ENCODE measurements around the gene PPEF1. TPM values are rescaled to one million over a fixed set of nuclear protein-coding genes. Genes with fewer than 3 reads are reported as not detected.

PPEF1 gene, protein sequence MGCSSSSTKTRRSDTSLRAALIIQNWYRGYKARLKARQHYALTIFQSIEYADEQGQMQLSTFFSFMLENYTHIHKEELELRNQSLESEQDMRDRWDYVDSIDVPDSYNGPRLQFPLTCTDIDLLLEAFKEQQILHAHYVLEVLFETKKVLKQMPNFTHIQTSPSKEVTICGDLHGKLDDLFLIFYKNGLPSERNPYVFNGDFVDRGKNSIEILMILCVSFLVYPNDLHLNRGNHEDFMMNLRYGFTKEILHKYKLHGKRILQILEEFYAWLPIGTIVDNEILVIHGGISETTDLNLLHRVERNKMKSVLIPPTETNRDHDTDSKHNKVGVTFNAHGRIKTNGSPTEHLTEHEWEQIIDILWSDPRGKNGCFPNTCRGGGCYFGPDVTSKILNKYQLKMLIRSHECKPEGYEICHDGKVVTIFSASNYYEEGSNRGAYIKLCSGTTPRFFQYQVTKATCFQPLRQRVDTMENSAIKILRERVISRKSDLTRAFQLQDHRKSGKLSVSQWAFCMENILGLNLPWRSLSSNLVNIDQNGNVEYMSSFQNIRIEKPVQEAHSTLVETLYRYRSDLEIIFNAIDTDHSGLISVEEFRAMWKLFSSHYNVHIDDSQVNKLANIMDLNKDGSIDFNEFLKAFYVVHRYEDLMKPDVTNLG
- total RNA-seq, result under 1 TPM in 2 of 3 donors, not detected in 1; 0.30 to 0.46 TPM

DNA sequence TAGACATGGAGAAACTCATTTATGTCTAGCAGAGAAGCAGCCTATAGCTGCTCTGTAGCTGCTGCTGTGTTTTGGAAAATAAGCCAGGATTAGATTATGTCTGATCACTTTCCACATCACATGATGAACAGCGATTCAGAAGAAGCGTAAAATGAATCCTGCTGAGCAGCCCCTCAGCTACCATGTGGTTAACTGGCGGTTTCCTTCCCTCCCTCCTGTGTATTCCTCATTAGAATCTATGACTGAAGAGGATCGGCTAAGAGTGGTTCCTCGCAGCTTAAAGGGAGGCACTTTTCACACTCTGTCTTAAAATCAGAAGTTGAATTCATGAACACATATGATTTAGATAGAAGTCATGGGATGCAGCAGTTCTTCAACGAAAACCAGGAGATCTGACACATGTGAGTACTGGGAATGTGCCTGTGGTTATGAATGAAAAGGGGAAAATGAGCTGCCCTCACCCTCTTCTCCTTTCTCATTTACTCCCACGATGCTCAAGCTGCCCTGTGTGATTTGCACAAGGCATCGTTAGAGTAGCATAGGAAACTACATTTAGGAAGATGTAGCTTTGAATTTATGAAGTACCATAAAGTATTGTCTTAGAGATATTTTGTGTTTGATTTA is at the start of gene PPEF1:
Gene PPEF1, plus strand, starts transcription at position 220 of the 624 bp plus-strand sequence. Its CDS starts 136 bp downstream, at position 356.
- no peak for DNase-seq
- no peak for ATAC-seq
- Mint-ChIP-seq H3K36me3 (ENCODE audit: insufficient read depth) (no peaks in the 10 kb centered on the region), H3K4me1 (ENCODE audit: low read depth) (no peaks in the 10 kb centered on the region), H3K4me3 (no peak within 1 kb of the TSS), H3K27me3 (ENCODE audit: low read depth) (no peaks in the 10 kb centered on the region), H3K9me3 (no peaks in the 10 kb centered on the region)

DNA sequence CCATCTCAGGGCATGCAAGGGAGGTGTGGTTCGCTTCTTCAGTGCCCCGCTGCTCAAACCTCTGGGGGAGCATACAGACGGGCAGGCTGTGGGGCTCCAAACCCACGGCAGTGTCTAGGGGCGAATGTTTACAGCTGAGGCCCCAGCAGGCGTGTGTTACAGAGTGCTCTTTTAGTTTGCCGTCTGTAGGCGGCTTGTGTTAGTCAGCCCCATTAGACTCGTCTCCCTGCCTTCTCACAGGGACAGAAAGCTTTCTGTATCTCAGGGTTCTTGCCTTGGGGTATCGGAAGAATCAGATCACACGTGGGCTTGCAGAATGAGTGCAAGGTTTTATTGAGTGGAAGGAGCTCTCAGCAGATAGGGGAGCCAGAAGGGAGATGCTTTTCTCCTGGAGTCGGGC is 46.2 kb upstream of the PPEF1 start:
- ATAC-seq (no peak), DNase-seq (no peak)
- Mint-ChIP-seq H3K4me1 (ENCODE audit: low read depth) (no peaks in the 10 kb centered on the region), H3K9me3 (no peaks in the 10 kb centered on the region), H3K27me3 (ENCODE audit: low read depth) (no peaks in the 10 kb centered on the region), H3K36me3 (ENCODE audit: insufficient read depth) (no peaks in the 10 kb centered on the region), H3K4me3 (no peak overlapping the region)

DNA sequence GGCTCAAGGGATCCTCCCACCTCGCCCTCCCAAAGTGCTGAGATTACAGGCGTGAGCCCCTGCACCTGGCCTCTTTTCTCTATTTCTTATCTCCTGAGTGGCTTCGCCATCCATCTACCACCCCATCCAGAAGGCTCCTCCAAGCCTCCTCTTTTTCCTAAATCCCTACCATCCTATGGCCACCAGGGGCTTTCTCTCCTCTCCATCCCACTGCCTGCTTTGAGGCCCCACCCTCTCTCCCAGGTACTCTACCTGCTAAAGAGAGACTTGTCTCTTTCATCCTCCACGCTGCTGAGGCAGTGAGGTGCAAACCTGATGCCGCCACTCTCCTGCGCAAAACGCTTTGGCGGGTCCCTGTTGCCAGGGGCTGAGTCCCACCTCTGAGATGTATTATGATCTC is 42.5 kb upstream of the PPEF1 start:
- H3K4me3 Mint-ChIP-seq, result no peak overlapping the region
- H3K36me3 Mint-ChIP-seq (ENCODE audit: insufficient read depth), result no peaks in the 10 kb centered on the region
- H3K4me1 Mint-ChIP-seq (ENCODE audit: low read depth), result peaks cover 6% of the 10 kb centered on the region
- DNase-seq (no peak), ATAC-seq (no peak)
- H3K27me3 Mint-ChIP-seq (ENCODE audit: low read depth), result no peaks in the 10 kb centered on the region
- no peaks in the 10 kb centered on the region for H3K9me3 Mint-ChIP-seq

DNA sequence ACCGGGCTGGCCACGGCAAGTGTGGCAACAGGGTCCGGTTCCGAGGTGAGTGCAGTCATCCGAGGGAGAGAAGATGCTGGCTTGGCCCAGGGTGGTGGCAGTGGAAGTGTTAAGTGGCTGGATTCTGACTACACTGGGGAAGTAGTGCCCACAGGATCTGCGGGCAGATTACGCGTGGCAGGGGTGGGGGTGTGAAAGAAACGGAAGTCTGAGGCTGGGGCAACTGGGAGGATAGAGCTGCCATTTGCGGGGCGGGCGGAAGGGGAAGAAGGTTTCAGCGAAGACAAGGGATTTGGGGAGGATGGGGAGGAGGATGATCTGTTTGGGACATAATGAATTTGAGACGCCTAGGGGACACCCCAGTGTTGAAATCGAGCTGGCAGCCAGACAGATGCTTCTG is 40.8 kb upstream of the PPEF1 start:
- no peaks in the 10 kb centered on the region for H3K36me3 Mint-ChIP-seq (ENCODE audit: insufficient read depth)
- H3K4me1 Mint-ChIP-seq (ENCODE audit: low read depth), result peaks cover 6% of the 10 kb centered on the region
- no peak overlapping the region for H3K4me3 Mint-ChIP-seq
- ATAC-seq (no peak), DNase-seq (no peak)
- no peaks in the 10 kb centered on the region for H3K9me3 Mint-ChIP-seq
- H3K27me3 Mint-ChIP-seq (ENCODE audit: low read depth), result no peaks in the 10 kb centered on the region

DNA sequence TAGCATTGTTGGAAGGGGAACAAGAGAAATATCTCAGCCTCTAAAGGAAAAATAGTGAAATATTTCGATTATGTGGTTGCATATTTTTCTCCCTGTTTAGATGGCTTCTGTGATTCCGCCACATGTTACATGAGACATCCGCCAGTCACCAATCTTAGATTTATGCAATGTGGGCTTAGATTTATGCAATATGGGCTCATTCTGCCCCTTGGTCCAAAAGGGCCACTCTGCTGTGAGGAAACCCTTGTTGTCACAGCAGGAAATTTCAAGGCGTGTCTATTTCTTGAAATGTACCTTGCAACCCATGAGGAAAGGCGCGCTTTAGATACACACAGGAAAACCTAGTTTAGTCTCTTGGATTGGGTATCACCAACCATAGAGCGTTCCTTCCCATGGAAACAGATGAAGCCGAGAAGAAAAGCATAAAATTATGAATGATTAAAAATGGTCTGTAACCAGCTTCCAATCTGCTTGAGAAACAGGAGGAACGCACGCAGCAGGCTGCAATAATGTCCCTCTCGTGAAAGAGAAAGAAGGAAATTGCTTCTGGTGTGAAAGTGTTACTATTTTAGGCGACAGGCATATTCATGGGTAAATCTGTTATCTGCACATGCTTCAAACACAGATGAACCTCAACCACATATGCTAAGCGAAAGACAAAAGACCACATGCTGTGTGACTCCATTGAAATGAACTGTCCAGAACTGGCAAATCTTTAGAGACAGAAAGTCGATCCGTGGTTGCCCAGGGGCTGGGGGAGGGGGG is 39.2 kb upstream of the PPEF1 start:
- no peaks in the 10 kb centered on the region for H3K27me3 Mint-ChIP-seq (ENCODE audit: low read depth)
- no peak for DNase-seq
- peaks cover 8% of the 10 kb centered on the region for H3K4me1 Mint-ChIP-seq (ENCODE audit: low read depth)
- H3K9me3 Mint-ChIP-seq, result no peaks in the 10 kb centered on the region
- H3K4me3 Mint-ChIP-seq, result peak overlapping the region; percentile 46
- no peak for ATAC-seq
- H3K36me3 Mint-ChIP-seq (ENCODE audit: insufficient read depth), result no peaks in the 10 kb centered on the region

DNA sequence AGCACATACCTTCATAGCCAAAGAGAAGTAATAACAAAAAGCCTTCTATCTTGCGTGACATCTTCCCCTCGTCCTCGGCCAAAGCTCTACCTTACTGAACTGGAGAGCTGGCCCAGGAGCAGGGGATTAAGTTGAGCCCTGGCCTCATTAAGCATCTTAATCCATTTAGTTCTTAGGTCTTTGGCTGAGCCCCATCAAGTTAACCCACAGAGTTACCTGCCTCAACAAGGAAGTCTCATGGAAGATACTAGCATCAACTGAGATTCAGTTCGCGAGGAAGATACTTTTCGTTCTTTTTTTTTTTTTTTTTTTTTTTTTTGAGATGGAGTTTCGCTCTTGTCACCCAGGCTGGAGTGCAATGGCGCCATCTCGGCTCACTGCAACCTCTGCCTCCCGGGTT is 35.4 kb upstream of the PPEF1 start, which contains the start of gene RS1:
Gene RS1, minus strand, starts transcription at position 101 of the 400 bp plus-strand sequence. Its CDS starts 40 bp downstream, at position 61.
- Mint-ChIP-seq H3K36me3 (ENCODE audit: insufficient read depth) (no peaks in the 10 kb centered on the region), H3K4me3 (no peak within 1 kb of the TSS), H3K9me3 (no peaks in the 10 kb centered on the region), H3K4me1 (ENCODE audit: low read depth) (peaks cover 13% of the 10 kb centered on the region), H3K27me3 (ENCODE audit: low read depth) (no peaks in the 10 kb centered on the region)
- DNase-seq (no peak), ATAC-seq (no peak)

DNA sequence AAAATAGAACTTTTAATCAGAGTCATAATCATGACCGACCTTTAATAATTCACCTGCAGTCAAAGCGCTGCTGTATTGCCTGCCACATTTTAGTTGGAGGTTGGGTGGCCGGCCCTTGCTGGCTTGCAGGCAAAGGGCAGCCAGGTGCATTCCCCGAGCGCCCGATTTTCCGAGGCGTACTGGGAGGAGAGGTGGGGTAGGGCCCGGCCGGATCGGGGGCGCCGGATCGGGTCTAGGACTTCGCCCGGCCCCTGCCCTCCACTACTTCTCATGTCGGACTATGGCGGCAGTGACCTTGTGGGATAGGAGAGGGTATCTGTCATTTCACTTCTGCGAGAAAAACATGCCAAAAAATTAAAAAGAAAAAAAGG is 33.0 kb upstream of the PPEF1 start:
- Mint-ChIP-seq H3K27me3 (ENCODE audit: low read depth) (no peaks in the 10 kb centered on the region), H3K4me3 (peak overlapping the region; percentile 75)
- DNase-seq, result no peak

DNA sequence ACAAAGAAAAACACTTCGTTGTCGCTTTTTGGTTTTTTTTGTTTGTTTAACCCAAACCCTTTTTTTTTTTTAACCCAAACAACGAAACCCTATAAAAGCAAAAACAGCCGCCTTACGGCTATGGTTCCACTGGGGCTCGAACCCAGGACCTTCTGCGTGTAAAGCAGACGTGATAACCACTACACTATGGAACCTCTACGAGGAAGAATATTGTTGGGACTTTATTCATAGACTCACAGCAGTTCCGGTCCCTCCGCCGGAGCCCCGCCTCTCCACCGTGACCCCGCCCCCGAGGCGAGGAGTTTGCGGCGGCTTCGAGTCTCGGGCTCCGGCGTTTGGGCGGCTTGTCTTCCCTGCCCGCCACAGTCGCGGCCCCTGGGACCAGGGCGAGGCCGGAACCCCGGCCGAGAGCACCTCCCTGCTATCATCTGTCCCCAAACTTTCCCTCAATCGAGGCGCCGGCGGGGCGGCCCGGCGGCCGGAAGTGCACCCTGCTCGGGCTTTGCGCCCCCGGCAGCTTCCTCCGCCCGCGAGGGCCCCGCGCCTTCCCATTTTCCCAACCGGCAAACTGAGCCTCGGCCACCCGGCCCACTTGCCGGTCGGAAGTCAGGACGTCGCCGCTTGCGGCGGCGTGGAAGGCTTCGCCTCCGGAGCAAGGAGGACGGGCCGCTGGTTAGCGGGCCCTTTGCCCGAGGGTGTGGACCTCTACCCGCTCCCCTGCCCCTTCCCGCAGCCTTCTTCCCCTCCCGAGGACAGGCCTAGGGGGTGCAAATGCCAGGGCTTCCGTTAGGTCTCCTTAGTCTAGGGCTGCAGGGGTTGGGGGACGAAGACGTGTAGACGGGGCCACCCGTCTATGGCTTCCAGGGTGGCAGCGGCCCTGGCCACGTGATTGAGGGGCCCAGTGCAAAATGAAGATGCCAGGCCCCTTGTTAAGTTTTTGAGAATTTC is 32.4 kb upstream of the PPEF1 start:
- Mint-ChIP-seq H3K9me3 (no peaks in the 10 kb centered on the region), H3K27me3 (ENCODE audit: low read depth) (no peaks in the 10 kb centered on the region), H3K4me3 (peak overlapping the region; percentile 75), H3K36me3 (ENCODE audit: insufficient read depth) (no peaks in the 10 kb centered on the region), H3K4me1 (ENCODE audit: low read depth) (peaks cover 9% of the 10 kb centered on the region)
- peak; percentile 73 for DNase-seq
- peak; percentile 83 to 89 for ATAC-seq

More for the DNA sequence above, 33.0 kb upstream of the PPEF1 start:
- ATAC-seq, result no peak
- Mint-ChIP-seq H3K36me3 (ENCODE audit: insufficient read depth) (no peaks in the 10 kb centered on the region), H3K9me3 (no peaks in the 10 kb centered on the region), H3K4me1 (ENCODE audit: low read depth) (peaks cover 9% of the 10 kb centered on the region)

DNA sequence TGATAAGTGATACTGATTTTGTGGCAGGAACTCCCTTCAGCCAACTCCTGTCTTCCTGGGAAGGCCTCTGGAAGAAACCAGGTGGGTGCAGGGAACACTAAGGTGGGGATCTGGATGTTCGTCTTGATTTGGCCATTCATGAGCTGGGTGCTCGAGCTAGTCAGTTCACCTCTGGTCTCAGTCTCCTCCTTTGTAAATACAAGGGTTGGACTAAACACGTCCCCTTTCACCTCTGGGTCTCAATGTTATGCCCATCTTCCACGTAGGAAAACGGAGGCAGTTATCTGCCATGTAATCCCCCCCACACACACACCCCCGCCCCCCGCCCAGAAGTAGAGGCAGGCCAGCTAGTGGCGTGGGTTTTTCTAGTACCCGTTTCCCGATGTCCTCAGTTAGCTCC is 31.4 kb upstream of the PPEF1 start:
- Mint-ChIP-seq H3K9me3 (no peaks in the 10 kb centered on the region), H3K4me3 (peak overlapping the region; percentile 54), H3K4me1 (ENCODE audit: low read depth) (peaks cover 9% of the 10 kb centered on the region), H3K36me3 (ENCODE audit: insufficient read depth) (no peaks in the 10 kb centered on the region), H3K27me3 (ENCODE audit: low read depth) (no peaks in the 10 kb centered on the region)
- no peak for ATAC-seq
- no peak for DNase-seq

DNA sequence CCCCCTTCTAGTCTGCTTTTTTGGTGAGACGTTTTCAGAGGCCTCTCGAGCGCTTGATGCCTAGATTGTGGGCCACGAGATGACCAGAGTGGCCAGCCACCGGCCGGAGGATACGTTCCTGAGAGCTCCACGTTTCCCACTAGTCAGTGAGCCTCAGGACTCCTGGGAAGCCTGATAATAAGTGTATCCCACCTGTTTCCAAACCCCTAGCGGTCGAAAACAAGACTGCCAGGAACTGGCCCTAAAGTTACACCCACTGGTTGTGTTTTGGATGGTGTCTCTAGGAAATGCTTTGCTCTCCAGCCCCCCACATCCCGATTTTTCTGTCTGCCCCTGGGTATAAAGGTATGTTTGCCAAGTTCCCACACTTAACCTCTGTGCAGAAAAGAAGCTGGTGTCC is 31.0 kb upstream of the PPEF1 start:
- no peak for DNase-seq
- H3K9me3 Mint-ChIP-seq, result no peaks in the 10 kb centered on the region
- ATAC-seq, result no peak
- peaks cover 9% of the 10 kb centered on the region for H3K4me1 Mint-ChIP-seq (ENCODE audit: low read depth)
- no peak overlapping the region for H3K4me3 Mint-ChIP-seq
- H3K27me3 Mint-ChIP-seq (ENCODE audit: low read depth), result no peaks in the 10 kb centered on the region
- H3K36me3 Mint-ChIP-seq (ENCODE audit: insufficient read depth), result no peaks in the 10 kb centered on the region

DNA sequence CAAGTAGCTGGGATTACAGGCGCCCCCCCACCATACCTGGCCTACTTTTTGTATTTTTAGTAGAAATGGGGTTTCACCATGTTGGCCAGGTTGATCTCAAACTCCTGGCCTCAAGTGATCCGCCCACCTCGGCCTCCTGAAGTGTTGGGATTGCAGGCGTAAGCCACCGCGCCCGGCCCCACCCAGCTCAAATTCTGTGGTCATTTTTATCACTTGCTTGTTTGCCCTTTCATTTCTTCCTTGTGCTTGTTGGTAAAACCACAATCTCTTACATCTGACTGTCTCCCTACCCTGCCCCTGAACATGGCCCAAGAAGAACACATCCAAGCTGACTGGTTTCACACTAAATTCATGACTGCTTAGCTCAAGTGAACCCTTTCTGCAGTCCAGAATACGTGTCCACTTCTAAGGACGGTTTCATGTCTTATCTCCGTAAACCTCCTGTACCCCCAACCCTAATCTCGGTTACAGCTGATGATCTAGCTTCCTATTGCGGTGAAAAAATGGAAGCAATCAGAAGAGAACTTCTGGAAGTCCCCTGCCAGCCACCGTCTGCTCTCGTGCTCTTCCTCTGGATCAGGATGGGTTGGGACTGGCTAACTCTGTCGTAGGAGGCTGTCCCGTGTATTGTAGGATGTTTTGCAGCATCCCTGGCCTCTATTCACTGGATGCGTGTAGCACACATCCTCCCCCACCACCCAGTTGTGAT is 30.1 kb upstream of the PPEF1 start:
- DNase-seq, result no peak
- Mint-ChIP-seq H3K9me3 (no peaks in the 10 kb centered on the region), H3K4me3 (no peak overlapping the region), H3K27me3 (ENCODE audit: low read depth) (no peaks in the 10 kb centered on the region), H3K36me3 (ENCODE audit: insufficient read depth) (no peaks in the 10 kb centered on the region), H3K4me1 (ENCODE audit: low read depth) (peaks cover 9% of the 10 kb centered on the region)
- no peak for ATAC-seq

DNA sequence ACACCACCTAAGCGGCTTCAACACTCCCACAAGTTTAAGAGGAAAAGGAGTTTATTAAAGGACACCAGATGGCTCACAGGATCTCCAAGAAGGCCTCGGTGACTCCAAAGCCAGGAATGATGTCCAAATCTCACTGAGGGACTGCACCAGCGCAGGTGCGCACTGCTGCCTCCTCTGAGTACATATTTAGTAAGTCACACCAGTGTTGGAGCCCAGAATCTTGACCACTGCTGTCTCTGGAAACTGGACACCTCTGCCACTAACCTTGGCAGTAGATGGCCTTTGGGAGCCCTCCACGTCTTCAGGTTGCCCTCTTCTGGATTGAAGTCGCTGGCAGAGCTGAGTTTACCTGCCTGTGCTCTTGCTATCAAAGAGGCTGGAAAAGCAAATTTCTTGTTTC is 25.4 kb upstream of the PPEF1 start:
- Mint-ChIP-seq H3K36me3 (ENCODE audit: insufficient read depth) (no peaks in the 10 kb centered on the region), H3K9me3 (no peaks in the 10 kb centered on the region), H3K4me3 (no peak overlapping the region), H3K27me3 (ENCODE audit: low read depth) (no peaks in the 10 kb centered on the region), H3K4me1 (ENCODE audit: low read depth) (peaks cover 3% of the 10 kb centered on the region)
- DNase-seq (no peak), ATAC-seq (no peak)

DNA sequence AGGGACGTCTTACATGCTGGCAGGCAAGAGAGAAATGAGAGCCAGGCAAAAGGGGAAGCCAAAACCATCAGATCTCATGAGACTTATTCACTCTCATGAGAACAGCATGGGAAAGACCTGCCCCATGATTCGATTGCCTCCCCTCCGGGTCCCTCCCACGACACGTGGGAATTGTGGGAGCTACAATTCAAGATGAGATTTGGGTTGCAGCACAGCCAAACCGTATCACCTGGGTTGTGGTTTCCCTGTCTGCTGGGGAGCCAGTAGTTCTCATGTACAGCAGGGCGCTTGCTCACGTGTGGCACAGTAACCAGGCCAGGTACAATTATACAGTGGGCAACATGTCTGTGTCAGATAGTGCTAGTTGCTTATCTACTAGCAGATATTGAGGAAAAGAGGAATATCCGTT is 24.5 kb upstream of the PPEF1 start:
- no peaks in the 10 kb centered on the region for H3K4me1 Mint-ChIP-seq (ENCODE audit: low read depth)
- no peaks in the 10 kb centered on the region for H3K36me3 Mint-ChIP-seq (ENCODE audit: insufficient read depth)
- H3K27me3 Mint-ChIP-seq (ENCODE audit: low read depth), result no peaks in the 10 kb centered on the region
- H3K4me3 Mint-ChIP-seq, result no peak overlapping the region
- DNase-seq (no peak), ATAC-seq (no peak)
- H3K9me3 Mint-ChIP-seq, result no peaks in the 10 kb centered on the region

Measured in activated T-cell treated with anti-CD3 and anti-CD28 coated beads, Interleukin-2, amount 50 U/mL, for 4 hours (primary cell).